Mesendoderm (in vitro differentiated cells): ENCODE measurements around the gene ATAT1.

Source experiments
- DNase-seq: peaks from one replicate; pipeline ENCODE4 v3.0.0; 2013
- H2AK5ac ChIP-seq: 2 replicates; pipeline ENCODE4 v1.6.1; 2013; ENCODE audit warnings: low read length, inconsistent platforms
- H2BK120ac ChIP-seq: 2 replicates; pipeline ENCODE4 v1.6.1; 2013; ENCODE audit warnings: low read depth, mild to moderate bottlenecking, low read length, moderate library complexity, mixed read lengths
- H2BK15ac ChIP-seq: replicated peaks from 2 replicates; pipeline ENCODE4 v1.6.1; 2013; ENCODE audit warnings: low read depth, mild to moderate bottlenecking, moderate library complexity
- H2BK5ac ChIP-seq: 2 replicates; pipeline ENCODE4 v1.6.1; 2013; ENCODE audit warnings: low read length, inconsistent platforms
- H3K18ac ChIP-seq: 2 replicates; pipeline ENCODE4 v1.6.1; 2013; ENCODE audit warnings: mild to moderate bottlenecking, low read length, mixed read lengths
- H3K23ac ChIP-seq: one replicate; pipeline ENCODE4 v1.6.1; 2013; ENCODE audit warnings: low read length
- H3K27ac ChIP-seq: 2 replicates; pipeline ENCODE4 v1.5.1; 2013; ENCODE audit warnings: low read depth, mild to moderate bottlenecking, inconsistent platforms, low read length, moderate library complexity
- H3K27me3 ChIP-seq: 2 replicates; pipeline ENCODE4 v1.6.1; 2013; ENCODE audit warnings: low read length, control low read depth, mild to moderate bottlenecking, inconsistent platforms; ENCODE audit not compliant: insufficient read depth, poor library complexity
- H3K36me3 ChIP-seq: 2 replicates; pipeline ENCODE4 v1.6.1; 2013; ENCODE audit warnings: low read length, inconsistent platforms; ENCODE audit not compliant: control insufficient read depth, insufficient read depth
- H3K4ac ChIP-seq: one replicate; pipeline ENCODE4 v1.6.1; 2013; ENCODE audit warnings: low read depth, mild to moderate bottlenecking, low read length, moderate library complexity
- H3K4me1 ChIP-seq: 2 replicates; pipeline ENCODE4 v1.6.1; 2013; ENCODE audit warnings: low read depth, low read length, inconsistent platforms; ENCODE audit not compliant: control insufficient read depth
- H3K4me2 ChIP-seq: 2 replicates; pipeline ENCODE4 v1.6.1; 2013; ENCODE audit warnings: low read length
- H3K4me3 ChIP-seq: 2 replicates; pipeline ENCODE4 v1.5.1; 2013; ENCODE audit warnings: mild to moderate bottlenecking, low read length
- H3K56ac ChIP-seq: one replicate; pipeline ENCODE4 v1.6.1; 2013; ENCODE audit warnings: low read length
- H3K79me1 ChIP-seq: 2 replicates; pipeline ENCODE4 v1.6.1; 2013; ENCODE audit warnings: low read length, inconsistent platforms
- H3K79me2 ChIP-seq: 2 replicates; pipeline ENCODE4 v1.6.1; 2013; ENCODE audit warnings: mild to moderate bottlenecking, low read length; ENCODE audit not compliant: control insufficient read depth, insufficient read depth
- H3K9ac ChIP-seq: 2 replicates; pipeline ENCODE4 v1.6.1; 2013; ENCODE audit warnings: low read length, inconsistent platforms
- H4K5ac ChIP-seq: one replicate; pipeline ENCODE4 v1.6.1; 2013; ENCODE audit warnings: low read length
- H4K8ac ChIP-seq: one replicate; pipeline ENCODE4 v1.6.1; 2013; ENCODE audit warnings: low read depth, mild to moderate bottlenecking, control low read depth, low read length, moderate library complexity
- WGBS: extraction: QIAGEN DNeasy Blood & Tissue Kit; methylation state at CpG from one replicate; pipeline ENCODE4 v1.1.7; 2013; ENCODE audit warnings: low lambda C conversion rate, missing lambda C conversion rate; ENCODE audit not compliant: insufficient coverage; ENCODE audit errors: extremely low coverage; 5-methylcytosine and 5-hydroxymethylcytosine counted together

The ATAT1 gene

DNA sequence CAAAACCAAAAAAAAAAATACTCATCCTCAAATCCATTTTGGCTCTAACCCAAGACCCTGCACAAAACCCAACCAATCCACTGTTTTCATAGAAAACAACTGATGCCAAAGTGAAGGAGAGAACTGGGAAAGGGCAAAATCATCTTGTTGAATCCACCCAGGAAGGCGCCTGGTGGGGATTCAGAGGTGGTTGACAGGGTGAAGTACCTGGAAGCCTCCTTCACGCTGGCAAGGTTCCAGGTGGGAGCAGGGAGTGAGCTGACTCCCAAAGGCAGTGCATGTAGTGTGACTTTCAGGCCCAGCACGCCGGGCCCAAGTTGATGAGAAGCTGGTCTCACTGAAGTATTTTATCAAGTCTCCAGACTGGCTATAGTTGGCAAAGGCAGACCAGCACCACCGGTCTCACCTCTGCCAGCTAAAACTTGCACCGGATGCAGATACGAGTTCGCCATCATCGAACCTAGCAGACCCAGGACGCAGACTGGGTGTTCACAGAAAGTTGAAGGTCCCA is 26.2 kb upstream of the ATAT1 start:
- no peak overlapping the region for H3K18ac ChIP-seq
- no peak overlapping the region for H3K9ac ChIP-seq
- H2AK5ac ChIP-seq: no peak overlapping the region
- no peak overlapping the region for H2BK15ac ChIP-seq
- H3K4ac ChIP-seq: no peak overlapping the region
- no peak overlapping the region for H4K8ac ChIP-seq
- no peak overlapping the region for H2BK5ac ChIP-seq
- no peak for DNase-seq
- no peak overlapping the region for H3K4me2 ChIP-seq
- no peak overlapping the region for H3K4me3 ChIP-seq
- H3K36me3 ChIP-seq: peaks cover 30% of the 10 kb centered on the region
- H3K27me3 ChIP-seq: no peaks in the 10 kb centered on the region
- no peak overlapping the region for H4K5ac ChIP-seq
- no peak overlapping the region for H3K27ac ChIP-seq
- no CpG with 5 or more reads among the region's 10 CpGs for WGBS
- H3K79me2 ChIP-seq: no peaks in the 10 kb centered on the region
- H3K79me1 ChIP-seq: no peaks in the 10 kb centered on the region
- no peak overlapping the region for H3K56ac ChIP-seq
- H3K23ac ChIP-seq: no peak overlapping the region
- no peaks in the 10 kb centered on the region for H3K4me1 ChIP-seq
- H2BK120ac ChIP-seq: no peak overlapping the region

DNA sequence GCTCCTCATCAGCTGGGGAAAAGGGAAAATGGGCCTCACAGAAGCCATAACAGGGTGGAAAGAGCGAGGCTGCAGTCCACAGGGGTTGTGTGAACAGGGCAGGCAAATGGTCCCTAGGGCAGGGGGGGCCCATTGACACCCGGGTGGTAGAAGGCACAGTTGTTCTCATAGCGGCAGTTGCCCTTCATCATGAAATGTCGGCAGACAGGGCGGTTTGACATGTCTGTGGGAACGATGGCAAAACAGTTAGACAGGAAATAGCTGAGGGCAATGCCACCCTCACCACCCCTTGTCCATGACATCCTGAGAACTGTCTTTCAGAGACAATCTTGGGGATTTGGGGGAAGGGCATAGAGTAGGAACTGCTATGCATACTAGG is 25.2 kb upstream of the ATAT1 start:
- H3K27me3 ChIP-seq: no peaks in the 10 kb centered on the region
- DNase-seq: no peak
- no peaks in the 10 kb centered on the region for H3K79me2 ChIP-seq
- H3K36me3 ChIP-seq: peaks cover 37% of the 10 kb centered on the region
- no peak overlapping the region for H3K9ac ChIP-seq
- no peak overlapping the region for H3K4me2 ChIP-seq
- no peak overlapping the region for H3K4me3 ChIP-seq
- no peak overlapping the region for H3K23ac ChIP-seq
- H2BK5ac ChIP-seq: no peak overlapping the region
- WGBS: no CpG with 5 or more reads among the region's 6 CpGs
- no peaks in the 10 kb centered on the region for H3K4me1 ChIP-seq
- no peak overlapping the region for H2AK5ac ChIP-seq
- H3K56ac ChIP-seq: no peak overlapping the region
- no peak overlapping the region for H3K18ac ChIP-seq
- H3K79me1 ChIP-seq: peaks cover 2% of the 10 kb centered on the region
- no peak overlapping the region for H4K5ac ChIP-seq
- H2BK15ac ChIP-seq: no peak overlapping the region
- H3K27ac ChIP-seq: no peak overlapping the region
- no peak overlapping the region for H3K4ac ChIP-seq
- H2BK120ac ChIP-seq: no peak overlapping the region
- H4K8ac ChIP-seq: no peak overlapping the region

DNA sequence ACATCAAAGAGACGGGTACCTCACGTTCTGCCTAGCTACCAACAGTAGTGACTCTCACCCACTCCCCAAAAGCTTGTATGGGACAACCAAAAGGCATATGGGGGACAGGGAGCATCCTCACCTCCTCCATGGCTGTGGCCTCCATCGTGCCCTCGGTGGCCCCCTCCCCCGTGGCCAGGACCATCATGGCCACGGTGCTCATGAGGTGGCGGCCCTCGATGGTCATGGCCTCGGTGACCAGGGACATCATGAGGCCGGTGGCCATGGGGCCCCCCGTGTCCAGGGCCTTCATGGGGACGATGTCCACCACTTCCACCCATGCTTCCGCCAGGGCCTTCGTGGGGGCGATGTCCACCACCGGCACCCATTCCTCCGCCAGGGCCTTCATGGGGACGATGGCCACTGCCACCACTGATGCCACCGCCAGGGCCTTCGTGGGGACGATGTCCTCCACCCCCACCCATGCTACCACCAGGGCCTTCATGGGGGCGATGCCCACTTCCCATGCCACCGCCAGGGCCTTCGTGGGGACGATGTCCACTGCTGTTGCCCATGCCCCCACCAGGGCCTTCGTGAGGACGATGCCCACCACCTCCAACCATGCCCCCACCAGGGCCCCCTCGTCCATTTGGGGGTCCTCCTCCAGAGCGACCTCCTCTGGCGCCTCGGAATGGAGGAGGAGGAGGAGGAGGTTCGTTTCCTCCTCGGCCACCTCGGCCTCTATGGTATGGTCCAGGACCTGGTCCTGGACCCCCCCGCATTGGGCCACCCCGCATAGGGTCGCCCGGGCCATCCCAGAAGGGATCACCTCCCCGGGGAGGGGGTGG is 24.6 kb upstream of the ATAT1 start:
- H2BK5ac ChIP-seq: no peak overlapping the region
- no peak overlapping the region for H3K4ac ChIP-seq

DNA sequence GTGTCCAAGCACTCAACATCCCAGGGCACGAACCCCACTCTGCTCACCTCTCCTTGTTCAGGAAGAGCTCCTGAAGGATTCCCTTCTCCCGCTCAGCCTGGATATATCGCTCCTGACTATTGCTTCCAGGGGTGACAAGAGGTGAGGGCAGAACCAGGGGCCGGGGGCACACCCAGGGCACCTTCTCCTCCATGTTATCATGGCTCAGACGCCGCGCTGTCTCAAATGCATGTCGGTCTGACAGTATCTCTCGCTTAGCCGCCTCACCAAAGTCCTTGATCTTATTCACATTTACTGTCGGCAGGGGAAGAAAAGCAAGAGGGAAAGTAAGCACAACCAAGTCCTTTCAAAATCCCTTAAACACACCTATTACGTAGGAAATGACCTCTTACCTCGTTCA is 22.7 kb upstream of the ATAT1 start:
- H3K79me2 ChIP-seq: no peaks in the 10 kb centered on the region
- H3K27me3 ChIP-seq: no peaks in the 10 kb centered on the region
- no CpG with 5 or more reads among the region's 13 CpGs for WGBS
- H2BK5ac ChIP-seq: no peak overlapping the region
- no peak overlapping the region for H3K27ac ChIP-seq
- H3K36me3 ChIP-seq: peaks cover 41% of the 10 kb centered on the region
- H3K79me1 ChIP-seq: peaks cover 2% of the 10 kb centered on the region
- no peak overlapping the region for H2BK120ac ChIP-seq
- no peak overlapping the region for H3K18ac ChIP-seq
- H3K4me2 ChIP-seq: no peak overlapping the region
- no peak overlapping the region for H3K9ac ChIP-seq
- H2AK5ac ChIP-seq: no peak overlapping the region
- no peak for DNase-seq
- no peaks in the 10 kb centered on the region for H3K4me1 ChIP-seq
- no peak overlapping the region for H4K5ac ChIP-seq
- no peak overlapping the region for H2BK15ac ChIP-seq
- H3K4ac ChIP-seq: no peak overlapping the region
- H3K4me3 ChIP-seq: no peak overlapping the region
- H3K56ac ChIP-seq: no peak overlapping the region
- H3K23ac ChIP-seq: no peak overlapping the region
- H4K8ac ChIP-seq: no peak overlapping the region

More for the DNA sequence above, 24.6 kb upstream of the ATAT1 start:
- Histone ChIP-seq H3K4me3 (no peak overlapping the region), H3K27me3 (no peaks in the 10 kb centered on the region), H4K8ac (no peak overlapping the region), H2BK120ac (no peak overlapping the region), H3K9ac (no peak overlapping the region), H2BK15ac (no peak overlapping the region), H3K23ac (no peak overlapping the region), H3K36me3 (peaks cover 39% of the 10 kb centered on the region), H3K56ac (no peak overlapping the region), H3K4me1 (no peaks in the 10 kb centered on the region), H3K79me1 (peaks cover 2% of the 10 kb centered on the region), H2AK5ac (no peak overlapping the region), H3K4me2 (no peak overlapping the region), H3K18ac (no peak overlapping the region), H3K79me2 (no peaks in the 10 kb centered on the region), H4K5ac (no peak overlapping the region), H3K27ac (no peak overlapping the region)
- DNase-seq: no peak
- WGBS: no CpG with 5 or more reads among the region's 39 CpGs

DNA sequence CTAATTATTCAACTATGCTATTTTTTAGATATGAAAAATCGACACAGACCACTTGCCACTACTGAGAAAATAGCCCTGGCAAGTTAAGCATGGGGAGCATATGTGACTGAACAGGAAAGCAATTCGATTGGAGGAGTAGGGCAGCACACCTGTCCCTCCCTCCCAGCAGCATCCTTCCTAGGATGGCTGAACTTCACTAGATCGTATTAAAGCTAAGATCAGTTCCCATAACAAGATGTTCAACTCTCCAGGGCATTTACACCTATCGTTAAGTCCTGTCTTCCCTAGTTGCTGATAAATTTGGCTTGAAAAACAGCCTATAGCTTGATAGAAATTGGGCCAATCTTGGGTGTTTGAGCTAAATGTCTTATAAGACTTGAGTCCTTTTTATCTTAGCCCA is 16.6 kb upstream of the ATAT1 start:
- no CpG with 5 or more reads among the region's 4 CpGs for WGBS

More for the DNA sequence above, 16.6 kb upstream of the ATAT1 start:
- H3K4me2 ChIP-seq: no peak overlapping the region
- no peaks in the 10 kb centered on the region for H3K27me3 ChIP-seq
- H2AK5ac ChIP-seq: no peak overlapping the region
- H3K27ac ChIP-seq: no peak overlapping the region
- H2BK120ac ChIP-seq: no peak overlapping the region
- H3K23ac ChIP-seq: no peak overlapping the region
- no peak overlapping the region for H3K56ac ChIP-seq
- peaks cover 18% of the 10 kb centered on the region for H3K36me3 ChIP-seq
- H4K8ac ChIP-seq: no peak overlapping the region
- H3K4me1 ChIP-seq: peaks cover 3% of the 10 kb centered on the region
- no peak overlapping the region for H4K5ac ChIP-seq
- no peaks in the 10 kb centered on the region for H3K79me2 ChIP-seq
- no peak overlapping the region for H2BK5ac ChIP-seq
- H2BK15ac ChIP-seq: no peak overlapping the region
- DNase-seq: no peak
- H3K9ac ChIP-seq: no peak overlapping the region
- H3K18ac ChIP-seq: no peak overlapping the region
- H3K4ac ChIP-seq: no peak overlapping the region
- peaks cover 6% of the 10 kb centered on the region for H3K79me1 ChIP-seq
- no peak overlapping the region for H3K4me3 ChIP-seq
